Measurements from ENCODE around the gene AFF1. TPM values are rescaled to one million over a fixed set of nuclear protein-coding genes. Genes with fewer than 3 reads are reported as not detected.

Gene AFF1
- total and polyA plus RNA-seq, 2 donors (not counting 1 experiment from before 2014, with no cell fraction given) = 15.5 to 21.1 TPM

DNA sequence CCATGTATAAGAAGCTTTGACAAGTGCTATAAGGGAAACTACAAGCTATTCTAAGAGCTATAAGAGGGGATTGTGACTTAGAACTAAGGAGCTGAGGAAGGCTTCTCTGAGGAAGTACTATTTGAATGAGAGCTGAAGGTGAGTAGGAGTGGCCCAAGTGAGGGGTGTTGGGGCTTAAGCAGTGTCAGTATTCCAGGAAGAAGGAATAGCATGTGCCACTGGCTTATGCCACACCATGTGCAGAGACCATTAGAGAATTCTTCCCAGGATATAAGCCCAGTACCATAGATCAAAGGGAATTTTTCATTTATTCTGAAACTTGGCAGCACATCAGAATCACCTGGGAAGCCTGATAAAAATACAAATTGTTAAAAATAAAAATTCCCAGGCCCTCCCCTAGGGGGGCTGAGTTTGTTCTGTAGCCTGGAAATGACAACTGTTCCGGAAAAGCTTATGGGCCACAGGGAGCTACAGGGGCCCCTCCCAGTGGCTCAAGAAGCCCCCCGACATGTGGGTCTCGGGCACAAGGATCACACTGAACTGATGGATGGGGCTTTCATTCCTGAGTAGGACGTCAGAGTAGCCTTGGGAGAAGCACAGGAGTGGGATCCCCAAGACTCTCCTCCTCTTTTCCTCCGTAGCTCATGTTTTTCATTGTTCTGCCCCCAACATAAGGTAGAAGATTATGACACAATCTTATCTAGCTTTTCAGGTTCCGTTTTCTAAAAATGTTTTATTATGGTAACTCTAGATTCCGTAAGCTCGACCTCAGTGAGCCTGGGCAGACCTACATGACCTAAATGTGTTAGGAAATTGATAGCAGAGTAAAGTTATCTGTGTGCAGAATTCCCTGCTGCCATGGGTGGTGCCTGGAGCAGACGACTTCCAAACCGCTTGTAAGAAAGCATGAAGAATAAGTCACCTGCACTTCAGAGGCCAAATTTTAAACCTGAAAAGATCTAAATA is 119.3 kb downstream of the AFF1 start:
- no peaks in the 10 kb centered on the region for H4K20me1 ChIP-seq (ENCODE audit: control insufficient read depth, extremely low read depth, insufficient read depth, low read length)
- DNase-seq (ENCODE audit: low read depth in 2 of 2) = no peak
- no peaks in the 10 kb centered on the region for H3K79me2 ChIP-seq (ENCODE audit: control insufficient read depth, insufficient read depth, low read length)

GRCh38 chr4:87054900-87055299 is 120.1 kb downstream of the AFF1 start:
- no peaks in the 10 kb centered on the region for H4K20me1 ChIP-seq (ENCODE audit: control insufficient read depth, extremely low read depth, insufficient read depth, low read length)
- no peaks in the 10 kb centered on the region for H3K9me3 ChIP-seq (ENCODE audit: control insufficient read depth, insufficient read depth, low read depth, low read length)
- no peak for TF ChIP-seq CTCF (conservative IDR thresholded peaks at IDR 0.05 in 1 of 2, IDR thresholded peaks at IDR 0.05 in 1 of 2; ENCODE audit: low read depth in 1 of 2, low read length in 2 of 2)
- no peak for TF ChIP-seq EZH2 (IDR thresholded peaks at IDR 0.05; ENCODE audit: low read length, missing control alignments)
- H3K27me3 ChIP-seq (ENCODE audit: control insufficient read depth, insufficient read depth, low read length) = no peaks in the 10 kb centered on the region
- H3K4me3 ChIP-seq (replicated peaks in 1 of 4; ENCODE audit: control extremely low read depth in 1 of 4, insufficient read depth in 1 of 4, low read depth in 3 of 4, low read length in 4 of 4) = no peak overlapping the region
- H3K36me3 ChIP-seq (ENCODE audit: control insufficient read depth, insufficient read depth, low read length) = no peaks in the 10 kb centered on the region
- no peak overlapping the region for H2AFZ ChIP-seq (ENCODE audit: low read length)
- H3K4me2 ChIP-seq (ENCODE audit: extremely low read depth, insufficient read depth, low read length) = no peak overlapping the region
- no peaks in the 10 kb centered on the region for H3K79me2 ChIP-seq (ENCODE audit: control insufficient read depth, insufficient read depth, low read length)
- no peak overlapping the region for H3K9ac ChIP-seq (ENCODE audit: insufficient read depth, low read length)
- no peak overlapping the region for H3K27ac ChIP-seq (ENCODE audit: insufficient read depth, low read length)
- DNase-seq (ENCODE audit: low read depth in 2 of 2) = no peak
- peaks cover 2% of the 10 kb centered on the region for H3K4me1 ChIP-seq (ENCODE audit: control insufficient read depth, extremely low read depth, insufficient read depth, low read length)

More for the DNA sequence above, 119.3 kb downstream of the AFF1 start:
- Histone ChIP-seq H2AFZ (ENCODE audit: low read length) (no peak overlapping the region), H3K4me3 (replicated peaks in 1 of 4; ENCODE audit: control extremely low read depth in 1 of 4, insufficient read depth in 1 of 4, low read depth in 3 of 4, low read length in 4 of 4) (no peak overlapping the region), H3K4me1 (ENCODE audit: control insufficient read depth, extremely low read depth, insufficient read depth, low read length) (peaks cover 2% of the 10 kb centered on the region), H3K4me2 (ENCODE audit: extremely low read depth, insufficient read depth, low read length) (no peak overlapping the region), H3K27me3 (ENCODE audit: control insufficient read depth, insufficient read depth, low read length) (no peaks in the 10 kb centered on the region), H3K9me3 (ENCODE audit: control insufficient read depth, insufficient read depth, low read depth, low read length) (no peaks in the 10 kb centered on the region), H3K36me3 (ENCODE audit: control insufficient read depth, insufficient read depth, low read length) (no peaks in the 10 kb centered on the region), H3K9ac (ENCODE audit: insufficient read depth, low read length) (no peak overlapping the region), H3K27ac (ENCODE audit: insufficient read depth, low read length) (no peak overlapping the region)
- TF ChIP-seq CTCF (conservative IDR thresholded peaks at IDR 0.05 in 1 of 2, IDR thresholded peaks at IDR 0.05 in 1 of 2; ENCODE audit: low read depth in 1 of 2, low read length in 2 of 2) (no peak), EZH2 (IDR thresholded peaks at IDR 0.05; ENCODE audit: low read length, missing control alignments) (no peak)

DNA sequence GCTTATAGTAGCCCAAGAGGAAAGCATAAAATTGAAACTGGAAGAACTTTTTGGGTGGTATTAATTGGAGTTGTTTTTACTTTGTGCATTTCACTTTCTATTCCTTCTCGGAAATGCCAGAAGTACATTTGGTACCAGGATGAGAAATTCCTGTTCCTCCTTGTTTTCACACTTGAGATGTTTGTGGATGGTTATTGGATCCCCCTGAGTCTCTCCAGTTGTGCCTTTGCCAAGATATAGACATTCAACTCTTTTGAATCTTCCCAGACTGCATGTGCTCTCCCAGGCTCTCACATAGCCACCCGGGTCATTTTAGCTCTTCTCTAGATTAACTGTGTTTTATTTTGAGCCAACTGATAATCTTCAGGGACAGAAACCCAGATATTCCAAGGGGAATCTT is 120.5 kb downstream of the AFF1 start:
- no peak for TF ChIP-seq EZH2 (IDR thresholded peaks at IDR 0.05; ENCODE audit: low read length, missing control alignments)
- no peak for TF ChIP-seq CTCF (conservative IDR thresholded peaks at IDR 0.05 in 1 of 2, IDR thresholded peaks at IDR 0.05 in 1 of 2; ENCODE audit: low read depth in 1 of 2, low read length in 2 of 2)
- Histone ChIP-seq H3K4me2 (ENCODE audit: extremely low read depth, insufficient read depth, low read length) (no peak overlapping the region), H3K9me3 (ENCODE audit: control insufficient read depth, insufficient read depth, low read depth, low read length) (no peaks in the 10 kb centered on the region), H4K20me1 (ENCODE audit: control insufficient read depth, extremely low read depth, insufficient read depth, low read length) (no peaks in the 10 kb centered on the region), H3K4me1 (ENCODE audit: control insufficient read depth, extremely low read depth, insufficient read depth, low read length) (peaks cover 2% of the 10 kb centered on the region), H3K27me3 (ENCODE audit: control insufficient read depth, insufficient read depth, low read length) (no peaks in the 10 kb centered on the region), H3K4me3 (replicated peaks in 1 of 4; ENCODE audit: control extremely low read depth in 1 of 4, insufficient read depth in 1 of 4, low read depth in 3 of 4, low read length in 4 of 4) (no peak overlapping the region), H2AFZ (ENCODE audit: low read length) (no peak overlapping the region), H3K79me2 (ENCODE audit: control insufficient read depth, insufficient read depth, low read length) (no peaks in the 10 kb centered on the region), H3K36me3 (ENCODE audit: control insufficient read depth, insufficient read depth, low read length) (no peaks in the 10 kb centered on the region), H3K9ac (ENCODE audit: insufficient read depth, low read length) (no peak overlapping the region), H3K27ac (ENCODE audit: insufficient read depth, low read length) (no peak overlapping the region)
- DNase-seq (ENCODE audit: low read depth in 2 of 2) = no peak
